HCT116 (cell line): ENCODE measurements around the gene MID1.

Experiments
- ATF3 ChIP-seq: IDR thresholded peaks from 2 replicates; pipeline ENCODE4 v1.6.1; 2012
- POLR2A ChIP-seq: IDR thresholded peaks from 2 replicates; pipeline ENCODE4 v1.7.0; 2011; ENCODE audit warnings: borderline replicate concordance; ENCODE audit not compliant: insufficient read depth, insufficient read length; ENCODE audit errors: extremely low read depth
- TCF7L2 ChIP-seq: IDR thresholded peaks from 2 replicates; pipeline ENCODE4 v1.7.0; 2011; ENCODE audit warnings: borderline replicate concordance, inconsistent platforms; ENCODE audit not compliant: insufficient read depth, insufficient read length; ENCODE audit errors: extremely low read depth

GRCh38 chrX:10526451-10526850 is 93.9 kb downstream of the MID1 start:
- TF ChIP-seq ATF3 (no peak), TCF7L2 (no peak), POLR2A (no peak)
